ENCODE results near the gene RAPSN.
A peak's percentile ranks its signal among the peaks of the same experiment; 100 is the strongest.

The RAPSN gene

GRCh38 chr11:47488674-47489394 lies 39.9 kb upstream of the RAPSN start:
- no peak for TF ChIP-seq CTCF (conservative IDR thresholded peaks at IDR 0.05; ENCODE audit: low read depth, low read length)
- H3K4me3 ChIP-seq (ENCODE audit: low read depth, low read length): no peak overlapping the region
- no peak for DNase-seq (ENCODE audit: low read depth)

- no peak for DNase-seq (ENCODE audit: low read depth)
- H3K4me3 ChIP-seq (ENCODE audit: low read depth, low read length): no peak overlapping the region
- TF ChIP-seq CTCF (conservative IDR thresholded peaks at IDR 0.05; ENCODE audit: low read depth, low read length): no peak
These were observed 39.2 kb upstream of the RAPSN start for GRCh38 chr11:47488111-47488510.

- H3K4me3 ChIP-seq (ENCODE audit: low read depth, low read length): no peak overlapping the region
- DNase-seq (ENCODE audit: low read depth): no peak
- TF ChIP-seq CTCF (conservative IDR thresholded peaks at IDR 0.05; ENCODE audit: low read depth, low read length): no peak
These were observed 38.5 kb upstream of the RAPSN start for GRCh38 chr11:47487421-47487820.

GRCh38 chr11:47485107-47485506 lies 36.2 kb upstream of the RAPSN start:
- DNase-seq (ENCODE audit: low read depth): no peak
- H3K4me3 ChIP-seq (ENCODE audit: low read depth, low read length): no peak overlapping the region
- TF ChIP-seq CTCF (conservative IDR thresholded peaks at IDR 0.05; ENCODE audit: low read depth, low read length): no peak

GRCh38 chr11:47483457-47483856 lies 34.5 kb upstream of the RAPSN start:
- no peak for TF ChIP-seq CTCF (conservative IDR thresholded peaks at IDR 0.05; ENCODE audit: low read depth, low read length)
- no peak for DNase-seq (ENCODE audit: low read depth)
- no peak overlapping the region for H3K4me3 ChIP-seq (ENCODE audit: low read depth, low read length)

GRCh38 chr11:47480762-47481161 lies 31.8 kb upstream of the RAPSN start:
- peak; percentile 20 for TF ChIP-seq CTCF (conservative IDR thresholded peaks at IDR 0.05; ENCODE audit: low read depth, low read length)
- DNase-seq (ENCODE audit: low read depth): peak; percentile 37

GRCh38 chr11:47478651-47479329 lies 29.9 kb upstream of the RAPSN start:
- peak; percentile 60 for DNase-seq (ENCODE audit: low read depth)
- H3K4me3 ChIP-seq (ENCODE audit: low read depth, low read length): no peak overlapping the region
- no peak for TF ChIP-seq CTCF (conservative IDR thresholded peaks at IDR 0.05; ENCODE audit: low read depth, low read length)

More at GRCh38 chr11:47480762-47481161, 31.8 kb upstream of the RAPSN start:
- no peak overlapping the region for H3K4me3 ChIP-seq (ENCODE audit: low read depth, low read length)
